Stimulated activated naive B cell treated with anti-CD40 and anti-IgM and Interleukin-4, amounts not matched to agents 10 μg/mL and 1 μg/mL and 100 μg/mL, for 72 hours (primary cell): ENCODE measurements around the gene TEX35.
"Not testable (repeated sequence)": the region's sequence is repeated elsewhere in the genome, so short reads cannot be mapped to it uniquely, and the experiment has no call there.

Experiments used
- ATAC-seq, 2 donors: fragments of 150-1000 bp; cut with Tn5 transposase; replicated peaks; 2 replicates each; pipeline ENCODE4 v1.10.0; 2021; ENCODE audit warnings: moderate library complexity in 1 of 2
- DNase-seq: peaks from one replicate; pipeline ENCODE4 v3.0.0; 2021
- H3K27ac Mint-ChIP-seq: one replicate; pipeline ENCODE4 v1.8.0; 2022; ENCODE audit warnings: mild to moderate bottlenecking, mixed read lengths
- H3K27me3 Mint-ChIP-seq, 2 donors: one replicate each; pipeline ENCODE4 v1.8.0; 2022; ENCODE audit warnings: mixed read lengths in 2 of 2
- H3K36me3 Mint-ChIP-seq, 2 donors: one replicate each; pipeline ENCODE4 v1.8.0; 2022; ENCODE audit warnings: mixed read lengths in 2 of 2, mild to moderate bottlenecking in 1 of 2
- H3K4me1 Mint-ChIP-seq, 2 donors: one replicate each; pipeline ENCODE4 v1.8.0; 2022; ENCODE audit warnings: mixed read lengths in 2 of 2, mild to moderate bottlenecking in 1 of 2
- H3K4me3 Mint-ChIP-seq, 2 donors: one replicate each; pipeline ENCODE4 v1.8.0; 2022; ENCODE audit warnings: mild to moderate bottlenecking in 2 of 2, mixed read lengths in 2 of 2, moderate library complexity in 1 of 2
- H3K9me3 Mint-ChIP-seq, 2 donors: one replicate each; pipeline ENCODE4 v1.8.0; 2022; ENCODE audit warnings: mixed read lengths in 2 of 2, mild to moderate bottlenecking in 1 of 2

Gene TEX35

DNA sequence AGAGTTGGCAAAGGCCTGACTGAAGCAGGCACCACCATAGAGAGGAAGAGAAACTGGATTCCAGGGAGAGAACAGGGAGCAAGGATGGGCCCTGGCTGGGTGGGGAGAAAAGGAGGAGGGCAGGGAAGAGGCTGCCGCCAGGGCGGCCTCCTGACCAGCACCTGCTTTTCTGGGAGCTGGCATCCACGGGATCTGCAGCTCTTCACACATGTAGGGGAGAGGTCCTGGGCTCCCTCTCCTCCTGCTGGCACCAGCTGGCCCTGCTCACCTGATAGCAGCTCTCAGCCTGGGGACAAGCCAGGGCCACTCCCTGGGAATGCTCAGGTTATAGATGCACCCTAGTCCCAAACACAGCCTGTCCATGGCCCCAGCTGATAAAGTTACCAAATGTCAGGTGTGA is 39.9 kb downstream of the TEX35 start:
- Mint-ChIP-seq H3K4me3 (no peak overlapping the region), H3K9me3 (peaks cover 5 to 11% of the 10 kb centered on the region in 2 donors), H3K36me3 (peaks cover 49 to 67% of the 10 kb centered on the region in 2 donors), H3K4me1 (peaks cover 4 to 32% of the 10 kb centered on the region in 2 donors), H3K27ac (no peak overlapping the region), H3K27me3 (no peaks in the 10 kb centered on the region)
- DNase-seq = no peak
- ATAC-seq = no peak

DNA sequence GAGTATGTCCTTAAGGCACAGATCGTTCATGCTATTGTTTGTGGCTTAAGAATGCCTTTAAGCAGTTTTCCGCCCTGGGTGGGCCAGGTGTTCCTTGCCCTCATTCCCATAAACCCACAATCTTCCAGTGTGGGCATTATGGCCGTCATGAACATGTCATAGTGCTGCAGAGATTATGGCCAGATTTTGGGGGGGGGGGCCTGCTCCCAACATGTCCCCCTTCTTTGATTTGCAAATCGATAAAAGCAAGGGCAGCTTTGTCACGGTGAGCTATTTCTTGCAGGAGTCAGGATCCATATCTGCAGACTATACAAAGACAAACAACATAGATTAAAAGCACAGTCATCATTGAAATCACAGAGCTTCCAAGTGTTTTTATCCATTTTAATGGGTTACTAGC is 41.4 kb downstream of the TEX35 start:
- not testable (repeated sequence) for H3K27me3 Mint-ChIP-seq, DNase-seq, H3K27ac Mint-ChIP-seq, H3K4me3 Mint-ChIP-seq, ATAC-seq
- Mint-ChIP-seq H3K36me3 (peaks cover 41 to 61% of the 10 kb centered on the region in 2 donors), H3K4me1 (peaks cover 6 to 30% of the 10 kb centered on the region in 2 donors), H3K9me3 (peaks cover 5 to 11% of the 10 kb centered on the region in 2 donors)

DNA sequence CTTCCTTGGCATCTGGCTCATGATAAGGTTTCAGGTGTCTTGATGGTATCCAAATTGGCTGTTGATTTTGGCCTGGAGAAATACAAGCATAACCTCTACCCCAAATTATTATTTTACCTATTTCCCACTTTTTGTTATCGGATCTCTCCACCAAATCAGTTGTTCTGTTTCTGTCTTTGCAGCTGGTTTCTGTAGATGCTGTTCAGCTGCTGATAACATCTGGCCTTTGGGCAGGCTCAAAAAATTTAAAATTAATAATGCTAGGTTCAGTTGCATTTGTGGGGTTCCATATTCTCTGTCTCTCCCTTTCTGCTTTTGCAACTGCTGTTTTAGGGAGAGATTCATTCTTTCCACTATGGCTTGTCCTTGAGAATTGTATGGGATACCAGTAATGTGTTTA is 42.7 kb downstream of the TEX35 start:
- not testable (repeated sequence) for H3K27ac Mint-ChIP-seq, DNase-seq, H3K27me3 Mint-ChIP-seq, H3K4me3 Mint-ChIP-seq, ATAC-seq
- H3K9me3 Mint-ChIP-seq = peaks cover 7 to 12% of the 10 kb centered on the region in 2 donors
- peaks cover 10 to 37% of the 10 kb centered on the region in 2 donors for H3K4me1 Mint-ChIP-seq
- H3K36me3 Mint-ChIP-seq = peaks cover 36 to 57% of the 10 kb centered on the region in 2 donors

DNA sequence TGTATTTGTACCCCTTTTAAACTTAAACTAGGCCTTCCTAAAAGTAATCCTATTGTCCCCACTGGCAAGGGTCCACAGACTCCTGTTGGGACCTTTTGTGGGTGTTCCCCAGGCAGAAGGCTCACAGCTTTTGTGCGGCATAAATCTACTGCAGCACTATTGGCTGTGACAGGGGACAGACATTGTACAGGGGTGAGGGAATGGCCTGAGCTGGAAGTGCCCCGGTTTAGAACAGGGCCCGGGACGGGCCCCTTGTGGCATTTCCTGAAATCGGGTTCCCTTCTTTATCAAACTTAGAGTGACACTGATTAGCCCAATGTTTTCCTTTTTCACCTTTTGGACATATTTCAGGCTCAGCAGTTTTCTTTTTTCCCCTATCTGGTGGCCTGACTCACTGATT is 45.9 kb downstream of the TEX35 start:
- not testable (repeated sequence) for H3K27ac Mint-ChIP-seq, H3K9me3 Mint-ChIP-seq, H3K27me3 Mint-ChIP-seq, H3K4me3 Mint-ChIP-seq, ATAC-seq, DNase-seq
- H3K4me1 Mint-ChIP-seq = peaks cover 22 to 54% of the 10 kb centered on the region in 2 donors
- H3K36me3 Mint-ChIP-seq = peaks cover 23 to 26% of the 10 kb centered on the region in 2 donors

DNA sequence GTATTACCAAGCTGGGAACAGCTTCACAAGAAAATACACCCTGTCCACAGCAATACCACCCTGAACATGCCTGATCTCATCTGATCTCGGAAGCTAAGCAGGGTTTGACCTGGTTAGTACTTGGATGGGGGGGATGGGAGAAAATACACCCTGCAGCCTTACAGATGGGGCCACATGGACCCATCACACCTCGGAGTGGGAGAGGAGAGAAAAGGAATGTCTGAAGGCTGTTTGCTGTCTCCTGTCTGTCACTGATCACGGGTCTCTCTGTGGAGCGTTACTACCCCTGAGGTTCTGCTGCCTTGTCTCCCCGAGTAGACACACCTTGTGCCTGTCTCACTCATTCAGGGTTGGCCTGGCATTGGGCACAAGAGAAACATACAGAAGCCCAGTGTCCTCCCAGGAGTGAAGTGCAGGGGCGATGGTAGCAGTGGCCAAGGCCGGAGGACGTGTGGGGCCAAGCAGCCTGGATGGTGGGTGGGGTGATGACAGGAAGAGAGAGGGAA is 48.0 kb downstream of the TEX35 start:
- H3K27ac Mint-ChIP-seq = peak overlapping the region; percentile 70
- peaks cover 31 to 75% of the 10 kb centered on the region in 2 donors for H3K4me1 Mint-ChIP-seq

DNA sequence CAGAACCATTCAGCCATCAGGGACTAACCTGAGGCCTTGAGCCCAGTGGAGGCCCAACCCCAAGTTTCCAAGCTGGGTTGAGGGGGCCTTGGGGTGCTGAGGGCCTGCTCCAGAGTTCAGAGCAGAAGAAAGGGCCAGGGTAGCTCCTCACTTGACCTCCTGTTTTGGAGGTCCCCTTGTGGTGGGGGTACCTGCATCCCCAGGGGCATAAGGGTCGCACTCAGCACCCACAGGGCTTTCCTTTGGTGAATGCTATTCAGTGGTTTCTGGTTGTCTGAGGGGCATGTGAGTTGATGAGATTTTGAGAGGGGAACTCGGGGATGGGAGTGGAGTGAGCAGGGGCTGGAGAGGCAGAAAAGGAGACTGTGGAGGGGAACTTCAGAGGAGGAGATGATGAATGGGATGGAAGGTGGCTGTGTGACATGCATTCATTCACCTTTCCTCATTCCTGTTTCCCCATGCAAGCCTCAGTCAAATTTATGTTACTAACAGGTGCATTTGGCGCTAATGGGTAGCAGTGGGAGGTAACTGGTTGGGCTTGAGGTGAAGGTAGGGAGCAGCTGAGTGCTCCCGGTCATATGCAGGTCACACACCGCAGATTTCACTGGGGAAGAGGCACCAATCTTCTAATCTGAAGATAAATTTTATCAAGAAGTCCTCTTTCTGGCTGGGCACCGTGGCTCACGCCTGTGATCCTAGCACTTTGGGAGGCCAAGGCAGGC is 50.4 kb downstream of the TEX35 start:
- Mint-ChIP-seq H3K27me3 (no peaks in the 10 kb centered on the region), H3K36me3 (peaks cover 12 to 25% of the 10 kb centered on the region in 2 donors), H3K4me1 (peaks cover 35 to 82% of the 10 kb centered on the region in 2 donors), H3K9me3 (peaks cover 3 to 9% of the 10 kb centered on the region in 2 donors), H3K27ac (no peak overlapping the region), H3K4me3 (no peak overlapping the region)
- no peak for ATAC-seq
- DNase-seq = no peak

More for the DNA sequence above, 48.0 kb downstream of the TEX35 start:
- no peak overlapping the region for H3K4me3 Mint-ChIP-seq
- no peaks in the 10 kb centered on the region for H3K27me3 Mint-ChIP-seq
- peaks cover 3 to 5% of the 10 kb centered on the region in 2 donors for H3K9me3 Mint-ChIP-seq
- H3K36me3 Mint-ChIP-seq = peaks cover 10 to 12% of the 10 kb centered on the region in 2 donors
- DNase-seq (no peak), ATAC-seq (no peak)

DNA sequence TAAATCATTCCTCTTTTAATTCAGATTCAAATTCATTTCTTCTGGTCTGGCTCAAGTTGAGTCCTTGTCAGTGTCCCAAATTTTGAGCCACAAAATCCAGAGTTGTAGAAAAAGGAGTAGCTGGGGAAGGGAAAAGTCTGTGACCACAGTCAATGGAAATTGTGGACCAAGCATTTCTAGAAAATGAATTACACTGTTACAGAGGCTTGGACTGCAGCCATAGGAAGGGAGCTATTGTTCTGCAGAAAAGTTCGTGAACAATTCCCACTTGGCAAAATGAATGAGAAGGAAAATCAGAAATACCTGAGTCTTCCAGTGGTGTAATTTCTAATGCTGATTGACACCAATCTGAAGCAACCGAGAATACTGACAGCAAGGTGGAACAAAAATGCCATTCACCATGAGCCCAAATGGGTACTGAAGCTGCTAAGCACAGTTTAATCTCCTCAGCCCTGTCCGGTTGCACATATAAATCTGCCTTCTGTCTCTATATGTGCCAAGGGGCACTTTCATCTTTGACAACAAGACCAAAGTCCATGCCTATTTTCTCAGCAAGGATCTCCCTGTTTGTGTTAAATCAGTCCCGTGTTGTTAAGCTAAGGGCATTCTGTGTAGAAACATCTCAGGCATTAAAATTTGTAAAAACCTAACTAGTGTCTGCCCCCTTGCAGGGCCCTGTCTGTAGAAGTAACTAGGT is 51.3 kb downstream of the TEX35 start:
- H3K27me3 Mint-ChIP-seq = no peaks in the 10 kb centered on the region
- peaks cover 32 to 81% of the 10 kb centered on the region in 2 donors for H3K4me1 Mint-ChIP-seq
- peaks cover 3 to 9% of the 10 kb centered on the region in 2 donors for H3K9me3 Mint-ChIP-seq
- DNase-seq (no peak), ATAC-seq (no peak)
- no peak overlapping the region for H3K4me3 Mint-ChIP-seq
- H3K36me3 Mint-ChIP-seq = peaks cover 12 to 24% of the 10 kb centered on the region in 2 donors
- no peak overlapping the region for H3K27ac Mint-ChIP-seq

DNA sequence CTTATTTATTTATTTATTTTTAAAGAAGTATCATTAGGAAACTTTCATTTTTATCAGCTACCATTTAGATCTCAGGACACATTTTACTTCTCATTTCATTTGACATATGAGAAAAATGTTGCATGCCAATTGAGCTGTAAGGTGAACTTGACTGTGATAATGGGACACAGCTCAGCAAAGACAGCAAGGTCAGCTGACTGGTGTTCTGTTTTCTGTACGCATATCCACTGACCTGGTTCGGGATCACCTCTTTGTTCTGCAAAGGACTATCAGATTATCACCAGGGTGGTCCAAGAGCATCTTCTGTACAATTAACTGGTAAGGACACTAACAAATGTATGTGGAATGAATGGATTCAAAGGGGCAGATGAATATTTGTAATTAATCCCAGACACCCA is 51.9 kb downstream of the TEX35 start:
- Mint-ChIP-seq H3K4me3 (no peak overlapping the region), H3K27me3 (no peaks in the 10 kb centered on the region), H3K27ac (peak overlapping the region; percentile 78), H3K36me3 (peaks cover 15 to 23% of the 10 kb centered on the region in 2 donors), H3K9me3 (peaks cover 3 to 13% of the 10 kb centered on the region in 2 donors), H3K4me1 (peaks cover 33 to 82% of the 10 kb centered on the region in 2 donors)
- DNase-seq (no peak), ATAC-seq (peak in 1 of 2 donors; percentile 48)

DNA sequence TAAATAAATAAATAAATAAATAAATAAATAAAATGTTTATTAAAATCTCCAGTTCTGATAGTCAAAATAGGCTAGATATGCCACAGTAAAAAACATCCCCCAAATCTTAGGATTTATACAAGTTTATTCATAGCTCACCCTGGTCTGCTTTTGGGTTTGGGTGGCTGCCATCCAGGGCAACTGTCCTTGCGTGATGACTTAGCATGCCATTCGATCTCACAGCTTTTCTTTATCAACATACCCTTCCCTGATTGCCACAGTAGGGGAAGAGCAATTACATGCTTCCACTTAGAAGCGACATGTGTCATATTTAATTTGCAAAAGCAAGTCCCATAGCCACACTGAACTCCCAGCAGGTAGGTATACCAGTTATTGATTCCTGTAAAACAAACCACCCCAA is 52.7 kb downstream of the TEX35 start:
- no peak for ATAC-seq
- peaks cover 2 to 11% of the 10 kb centered on the region in 2 donors for H3K9me3 Mint-ChIP-seq
- peaks cover 13 to 23% of the 10 kb centered on the region in 2 donors for H3K36me3 Mint-ChIP-seq
- no peaks in the 10 kb centered on the region for H3K27me3 Mint-ChIP-seq
- peak overlapping the region; percentile 47 for H3K27ac Mint-ChIP-seq
- DNase-seq = no peak
- peaks cover 33 to 82% of the 10 kb centered on the region in 2 donors for H3K4me1 Mint-ChIP-seq
- no peak overlapping the region for H3K4me3 Mint-ChIP-seq

DNA sequence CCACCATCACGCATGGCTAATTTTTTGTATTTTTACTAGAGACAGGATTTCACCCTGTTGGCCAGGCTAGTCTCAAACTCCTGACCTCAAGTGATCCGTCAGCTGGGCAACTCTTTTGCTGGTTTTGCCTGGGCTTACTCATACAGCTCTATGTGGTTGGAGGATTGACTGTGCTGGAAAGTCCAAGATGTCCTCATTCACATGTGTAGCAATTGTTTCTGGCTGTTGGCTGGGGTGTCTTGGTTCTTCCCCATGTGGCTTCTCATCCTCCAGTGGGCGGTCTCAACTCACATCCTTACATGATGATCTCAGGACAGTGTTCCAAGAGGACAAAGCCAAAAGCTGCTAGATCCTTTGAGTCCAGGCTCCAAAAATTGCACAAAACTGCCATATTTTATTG is 53.3 kb downstream of the TEX35 start:
- no peaks in the 10 kb centered on the region for H3K27me3 Mint-ChIP-seq
- H3K4me1 Mint-ChIP-seq = peaks cover 27 to 76% of the 10 kb centered on the region in 2 donors
- peaks cover 0 to 9% of the 10 kb centered on the region in 2 donors for H3K9me3 Mint-ChIP-seq
- ATAC-seq = peak; percentile 96 to 97
- no peak overlapping the region for H3K4me3 Mint-ChIP-seq
- H3K36me3 Mint-ChIP-seq = peaks cover 12 to 23% of the 10 kb centered on the region in 2 donors
- peak; percentile 63 for DNase-seq
- peak overlapping the region; percentile 25 for H3K27ac Mint-ChIP-seq

DNA sequence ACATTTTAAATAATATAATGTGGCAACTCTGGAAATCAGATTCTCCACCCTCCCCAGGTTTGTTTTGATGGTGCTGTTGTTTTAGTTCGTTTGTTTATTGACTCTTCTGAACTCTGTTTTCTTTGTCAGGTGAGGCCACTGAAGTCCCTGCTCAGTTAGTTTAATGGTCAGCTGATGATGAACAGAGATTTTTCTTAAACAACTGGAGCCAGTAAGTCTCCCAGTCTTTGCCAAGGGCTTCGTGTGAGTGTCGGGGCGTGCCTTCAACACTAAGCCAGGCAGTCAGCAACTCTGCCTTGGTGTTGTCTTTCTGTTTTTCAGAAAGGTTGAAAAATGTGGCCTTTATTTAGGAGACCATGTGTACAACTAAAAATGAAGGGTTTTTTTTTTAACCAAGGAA is 58.9 kb downstream of the TEX35 start:
- no peak overlapping the region for H3K4me3 Mint-ChIP-seq
- peaks cover 0 to 8% of the 10 kb centered on the region in 2 donors for H3K9me3 Mint-ChIP-seq
- no peak for DNase-seq
- ATAC-seq = no peak
- no peaks in the 10 kb centered on the region for H3K27me3 Mint-ChIP-seq
- peaks cover 32 to 64% of the 10 kb centered on the region in 2 donors for H3K4me1 Mint-ChIP-seq
- peaks cover 19 to 38% of the 10 kb centered on the region in 2 donors for H3K36me3 Mint-ChIP-seq
- peak overlapping the region; percentile 82 for H3K27ac Mint-ChIP-seq
